T1000 (cell line): ENCODE results near the gene MOB3A.

Source experiments
- DNase-seq: peaks from one replicate; lab custom pipeline; 2025; ENCODE audit warnings: mixed read lengths; lab: John Stamatoyannopoulos, UW

MOB3A gene

DNA sequence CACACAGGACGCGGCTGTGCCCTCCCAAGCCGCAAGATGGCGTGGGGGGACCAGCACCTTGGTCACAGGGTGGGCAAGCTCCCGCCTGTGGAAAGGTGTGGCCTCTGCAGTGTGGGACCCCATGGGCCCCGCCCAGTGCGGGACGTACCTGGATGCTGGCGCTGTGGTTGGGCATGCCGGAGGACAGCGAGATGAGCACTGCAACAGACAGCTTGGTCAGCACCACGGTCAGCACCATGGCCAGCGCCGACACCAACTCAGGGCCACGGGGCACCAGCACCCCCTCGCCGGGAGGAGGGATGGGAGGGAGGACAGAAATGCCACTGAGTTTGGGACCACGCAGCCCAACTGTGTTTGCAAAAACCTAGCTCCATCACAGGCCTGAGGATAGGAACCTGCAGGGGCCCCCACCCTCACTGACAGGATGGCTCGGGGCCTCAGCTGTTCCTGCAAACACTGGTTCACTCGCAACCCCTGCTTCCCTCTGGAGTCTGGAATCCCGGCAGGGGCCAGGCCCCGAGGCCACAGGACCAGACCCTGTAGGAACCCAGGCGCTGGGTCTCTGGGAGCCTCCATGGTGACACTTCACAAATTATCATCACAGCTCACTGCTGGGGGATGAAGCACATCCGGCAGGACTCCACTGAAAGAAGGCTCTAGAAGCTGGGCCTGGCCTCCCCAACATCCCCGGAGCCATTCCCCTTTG, 27.7 kb upstream of the MOB3A start:
- DNase-seq = no peak

DNA sequence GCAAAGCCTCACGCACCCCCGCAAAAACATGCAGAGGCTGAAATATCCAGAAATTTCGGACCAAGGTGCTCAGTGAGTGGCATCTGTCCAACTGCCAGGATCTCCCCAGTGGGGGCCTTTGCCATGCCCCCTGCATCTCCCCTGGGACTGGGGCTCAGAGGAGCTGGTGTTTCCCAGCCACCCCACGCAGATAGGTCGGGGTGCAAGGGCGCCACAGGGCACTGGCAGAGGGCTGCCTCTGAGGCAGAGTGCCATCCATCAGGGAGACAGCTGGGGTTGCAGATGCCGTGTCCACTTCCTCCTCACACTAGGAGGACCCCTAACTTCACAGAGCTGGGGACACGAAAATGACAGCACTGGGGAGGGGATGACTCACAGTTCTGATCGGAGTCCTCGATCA, 26.9 kb upstream of the MOB3A start:
- no peak for DNase-seq

DNA sequence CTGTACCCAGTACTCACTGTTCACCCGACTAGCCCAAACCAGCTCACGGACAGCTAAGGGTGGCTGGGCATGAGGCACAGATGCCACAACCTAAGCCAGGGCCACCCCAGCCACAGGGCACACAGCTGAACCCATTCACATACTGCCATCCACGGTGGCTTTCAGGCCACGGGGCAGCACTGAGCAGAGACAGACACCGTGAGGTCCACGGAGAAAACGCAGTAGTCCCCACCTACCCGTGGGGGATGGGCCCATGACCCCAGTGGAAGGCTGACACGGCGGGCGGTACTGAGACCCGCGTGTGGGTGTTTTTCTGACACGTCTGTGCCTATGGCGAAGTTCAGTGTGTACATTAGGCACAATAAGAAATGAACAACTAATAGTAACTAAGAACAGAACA, 26.1 kb upstream of the MOB3A start:
- no peak for DNase-seq

DNA sequence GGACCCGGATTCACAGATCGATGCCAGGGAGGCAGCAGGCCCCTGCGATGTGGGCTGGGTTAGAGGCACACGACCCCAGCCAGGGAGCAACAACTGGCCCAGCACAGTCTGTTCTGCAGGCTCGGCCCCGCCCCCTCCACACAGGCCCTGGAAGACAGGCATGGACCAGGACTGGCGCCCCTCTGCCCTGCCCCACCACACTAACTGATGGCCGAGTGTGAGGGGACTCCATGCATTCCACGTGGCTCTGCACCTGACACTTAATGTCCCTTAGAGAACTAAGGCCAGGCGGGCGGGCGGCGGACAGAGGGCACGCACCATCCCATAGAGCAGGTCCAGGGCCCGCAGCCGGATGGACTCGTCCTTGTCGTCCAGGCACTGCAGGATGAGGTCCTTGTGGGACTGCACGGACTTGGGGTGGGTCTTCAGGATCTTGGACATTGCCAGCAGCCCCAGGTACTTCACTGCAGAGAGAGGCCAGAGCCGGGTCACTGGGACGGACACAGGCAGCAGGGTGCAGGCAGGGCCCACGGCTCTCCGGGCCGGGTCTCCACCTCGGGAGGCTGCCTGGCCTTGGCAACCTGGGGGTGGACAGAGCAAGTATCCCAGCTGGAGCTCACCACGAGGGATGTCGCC, 25.4 kb upstream of the MOB3A start:
- no peak for DNase-seq

DNA sequence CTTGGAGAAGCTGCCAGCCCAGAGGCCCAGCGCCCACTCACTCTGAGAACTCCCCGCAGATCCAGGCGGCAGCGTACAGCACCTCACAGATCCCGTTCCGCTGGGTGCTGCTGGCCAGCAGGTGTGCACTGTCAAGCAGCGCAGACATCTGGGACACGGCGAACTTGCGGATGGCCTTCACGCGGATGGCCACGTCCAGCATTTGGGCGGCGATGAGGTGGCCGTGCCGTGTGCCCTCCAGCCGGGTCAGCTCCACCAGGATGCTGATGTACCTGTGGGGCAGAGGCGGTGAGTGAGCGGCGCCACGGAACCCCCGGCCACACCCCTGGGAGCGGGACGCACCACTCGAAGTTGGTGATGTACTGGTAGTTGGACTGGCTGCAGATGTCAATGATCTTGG, 24.7 kb upstream of the MOB3A start:
- DNase-seq = no peak

DNA sequence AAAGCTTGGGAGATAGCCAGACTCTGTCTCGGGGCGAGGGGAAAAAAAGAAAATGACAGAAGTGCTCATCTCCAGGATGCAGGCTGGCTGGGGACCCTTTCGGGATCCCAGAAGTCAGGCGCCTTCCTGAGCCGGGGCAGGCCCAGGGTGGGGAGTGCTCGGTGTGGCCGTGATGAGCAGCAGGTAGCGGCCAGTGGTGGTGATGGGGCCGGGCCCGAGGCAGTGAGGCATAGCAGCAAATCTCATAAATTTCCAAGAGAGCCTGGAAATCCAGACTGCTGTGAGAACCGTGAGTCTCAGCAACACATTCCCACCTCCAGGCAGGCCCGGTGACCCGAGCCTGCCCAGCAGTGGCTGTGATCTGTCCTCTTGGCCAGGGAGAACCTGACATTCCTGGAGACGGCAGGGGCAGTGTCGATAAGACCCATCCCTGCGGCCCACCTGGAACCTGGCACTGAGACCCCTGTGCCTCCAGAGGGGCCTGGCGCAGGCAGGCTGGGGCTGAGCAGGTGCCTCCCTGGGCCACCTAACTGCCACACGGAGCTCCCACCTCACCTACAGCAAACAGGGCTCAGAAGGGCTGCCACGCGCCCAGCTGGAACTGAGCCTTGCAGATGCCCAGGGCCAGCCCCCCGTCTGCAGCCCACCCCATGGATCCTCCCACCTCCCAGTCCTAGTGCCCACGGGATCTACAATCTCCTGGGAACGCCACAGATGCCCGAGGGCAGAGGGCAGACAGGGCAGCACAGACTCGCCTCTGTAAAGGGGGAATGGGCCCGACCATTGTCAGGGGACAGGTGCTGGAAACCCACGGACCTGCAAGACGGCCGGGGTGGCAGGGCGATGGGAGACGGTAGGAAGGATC, 24.0 kb upstream of the MOB3A start:
- no peak for DNase-seq

DNA sequence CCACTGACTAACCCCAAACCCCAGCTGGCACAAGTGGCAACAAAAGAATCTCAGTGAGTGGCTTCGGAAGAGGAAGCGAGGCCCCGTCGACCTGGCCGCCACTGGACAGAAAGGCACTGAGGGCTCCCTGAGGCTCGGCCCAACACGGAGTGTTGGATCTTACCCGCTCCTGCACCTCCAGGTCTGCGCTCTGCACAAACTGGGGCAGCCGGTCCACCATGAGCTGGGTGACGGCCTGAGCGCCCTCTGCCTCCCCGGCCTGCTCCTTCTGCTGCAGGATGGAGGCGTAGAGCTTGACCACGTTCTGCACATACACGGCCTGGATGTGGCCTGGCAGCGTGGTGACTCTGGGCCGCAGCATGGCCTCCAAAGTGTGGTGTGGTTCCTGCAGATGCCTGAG, 22.3 kb upstream of the MOB3A start:
- DNase-seq = no peak

DNA sequence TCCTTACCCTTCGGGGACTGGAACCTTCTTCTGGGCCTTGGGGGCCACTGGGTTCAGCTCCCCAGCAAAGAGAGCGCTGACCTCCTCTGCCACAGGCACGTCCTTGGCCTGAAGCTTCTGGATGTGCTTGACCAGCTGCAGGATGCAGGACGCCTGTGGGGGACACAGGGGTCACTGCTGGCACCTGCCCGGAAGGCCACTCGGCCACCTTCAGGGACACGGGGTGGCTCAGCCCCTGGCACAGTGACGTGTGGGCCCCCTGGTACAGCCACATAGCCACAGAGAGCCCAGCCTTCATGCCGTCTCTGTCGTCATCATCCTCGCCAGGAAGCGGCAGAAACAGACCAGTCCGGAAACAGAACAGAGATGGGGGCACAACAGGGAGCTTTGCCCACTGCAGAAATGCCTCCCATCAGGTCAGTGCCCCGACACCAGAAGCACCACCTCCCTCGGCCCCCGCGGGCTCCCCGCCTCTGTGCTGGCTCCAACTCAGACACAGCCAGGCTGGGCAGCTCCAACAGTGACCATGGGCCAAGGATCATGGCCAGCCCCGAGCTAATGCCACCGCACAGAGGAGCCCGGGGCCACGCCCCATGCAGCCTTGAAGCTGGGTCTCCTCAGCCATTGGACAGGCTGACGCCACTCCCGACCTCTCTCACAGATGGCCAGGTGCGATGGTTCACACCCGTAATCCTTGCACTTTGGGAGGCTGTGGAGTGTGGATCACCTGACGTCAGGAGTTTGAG, 21.3 kb upstream of the MOB3A start:
- no peak for DNase-seq

DNA sequence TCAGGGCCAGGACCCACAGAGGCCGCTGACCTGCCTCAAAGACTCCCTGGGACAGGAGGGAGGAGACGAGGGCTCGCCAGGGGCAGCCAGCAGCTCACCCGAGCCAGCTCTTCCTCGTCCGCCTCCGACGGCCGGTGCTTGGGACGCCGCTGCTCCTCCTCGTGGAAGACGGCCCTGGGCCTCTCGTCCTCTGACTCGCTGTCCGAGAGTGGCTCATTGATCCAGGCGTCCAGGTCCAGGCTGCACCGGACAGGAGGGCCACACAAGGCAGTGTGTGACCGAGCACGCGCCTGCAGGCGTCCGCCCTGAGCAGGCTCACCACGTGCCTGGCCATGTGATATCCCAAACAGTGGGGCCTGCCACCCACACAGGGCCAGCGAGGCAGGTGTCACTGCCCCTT, 20.4 kb upstream of the MOB3A start:
- no peak for DNase-seq

DNA sequence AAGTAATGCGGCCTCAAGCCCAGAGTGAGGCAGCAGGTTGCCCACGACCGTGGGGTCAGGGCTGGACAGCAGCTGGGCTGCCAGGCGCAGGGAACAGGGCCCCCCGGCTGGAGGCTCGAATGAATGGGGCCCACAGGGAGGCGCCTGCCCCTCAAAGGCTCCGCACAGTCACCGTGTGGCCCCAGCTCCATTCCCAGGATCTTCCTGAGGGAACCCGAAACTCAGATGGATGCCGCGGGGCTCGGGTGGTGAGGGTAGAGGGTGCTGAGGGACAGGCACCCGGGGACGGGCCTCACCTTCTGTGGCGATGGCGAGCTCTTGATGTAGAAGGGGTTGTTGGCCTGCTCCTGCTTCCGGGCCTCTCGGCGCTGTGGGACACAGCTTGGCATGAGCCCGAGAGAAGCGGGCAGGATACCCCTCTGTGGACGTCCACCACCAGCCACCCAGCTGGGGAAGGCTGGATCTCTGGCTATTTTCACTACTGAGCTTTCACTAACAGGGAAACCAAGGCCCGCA, 19.8 kb upstream of the MOB3A start:
- DNase-seq = no peak

DNA sequence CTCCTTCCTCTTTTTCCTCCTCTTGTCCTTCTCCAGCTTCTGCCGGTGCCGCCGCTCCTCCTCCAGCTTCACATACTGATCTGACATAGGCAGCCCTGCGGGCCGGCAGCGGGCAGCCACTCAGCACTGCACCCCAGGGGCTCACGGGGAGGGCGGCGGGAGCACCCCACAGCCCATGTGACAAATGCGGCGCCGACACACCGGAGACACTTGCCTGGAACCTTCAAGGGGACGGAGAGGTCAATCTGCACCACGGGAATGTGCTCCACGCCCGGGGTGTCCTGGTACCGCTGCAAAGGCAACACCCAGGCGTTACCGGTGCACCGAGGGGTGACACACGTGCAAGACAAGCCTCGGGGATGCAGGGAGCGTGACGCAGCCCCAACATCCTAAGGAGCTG, 19.2 kb upstream of the MOB3A start:
- no peak for DNase-seq

DNA sequence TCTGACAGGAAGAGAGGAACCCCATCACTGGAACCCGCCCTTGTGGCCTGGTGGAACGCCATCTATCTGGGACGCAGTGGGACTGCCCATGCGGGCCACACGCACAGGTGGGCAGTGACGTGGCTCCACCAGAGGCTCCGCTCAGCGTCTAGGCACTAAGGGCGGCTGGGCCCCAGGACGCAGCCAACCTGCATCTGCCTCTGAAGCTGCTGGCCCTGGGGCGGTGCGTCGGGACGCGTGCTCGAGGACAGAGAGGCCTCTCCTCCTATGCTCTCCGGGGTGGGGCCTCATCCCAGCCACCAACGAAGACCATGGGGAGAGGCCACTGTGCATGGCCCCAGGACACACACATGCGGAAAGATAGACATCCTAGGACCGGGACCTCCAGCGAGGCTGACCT, 18.7 kb upstream of the MOB3A start:
- DNase-seq = no peak

DNA sequence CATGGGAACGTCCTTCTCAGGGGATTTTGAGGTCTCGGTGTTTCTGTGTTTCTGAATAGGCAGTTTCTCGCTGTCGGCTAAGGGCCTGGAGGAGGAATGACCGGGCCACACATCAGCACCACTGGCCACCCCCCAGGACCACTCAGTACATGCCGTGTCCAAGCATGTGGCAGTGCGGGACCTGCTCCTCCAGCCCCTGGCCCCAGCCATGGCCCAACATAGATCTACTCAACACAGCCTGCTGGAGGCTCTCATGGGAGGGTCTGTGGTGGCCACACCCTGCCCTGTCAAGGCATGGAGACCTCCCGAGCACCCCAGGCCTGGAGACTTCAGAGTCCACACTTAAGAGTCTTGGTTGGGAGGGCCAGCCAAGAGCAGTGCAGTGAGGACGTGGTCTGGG, 18.1 kb upstream of the MOB3A start:
- no peak for DNase-seq

DNA sequence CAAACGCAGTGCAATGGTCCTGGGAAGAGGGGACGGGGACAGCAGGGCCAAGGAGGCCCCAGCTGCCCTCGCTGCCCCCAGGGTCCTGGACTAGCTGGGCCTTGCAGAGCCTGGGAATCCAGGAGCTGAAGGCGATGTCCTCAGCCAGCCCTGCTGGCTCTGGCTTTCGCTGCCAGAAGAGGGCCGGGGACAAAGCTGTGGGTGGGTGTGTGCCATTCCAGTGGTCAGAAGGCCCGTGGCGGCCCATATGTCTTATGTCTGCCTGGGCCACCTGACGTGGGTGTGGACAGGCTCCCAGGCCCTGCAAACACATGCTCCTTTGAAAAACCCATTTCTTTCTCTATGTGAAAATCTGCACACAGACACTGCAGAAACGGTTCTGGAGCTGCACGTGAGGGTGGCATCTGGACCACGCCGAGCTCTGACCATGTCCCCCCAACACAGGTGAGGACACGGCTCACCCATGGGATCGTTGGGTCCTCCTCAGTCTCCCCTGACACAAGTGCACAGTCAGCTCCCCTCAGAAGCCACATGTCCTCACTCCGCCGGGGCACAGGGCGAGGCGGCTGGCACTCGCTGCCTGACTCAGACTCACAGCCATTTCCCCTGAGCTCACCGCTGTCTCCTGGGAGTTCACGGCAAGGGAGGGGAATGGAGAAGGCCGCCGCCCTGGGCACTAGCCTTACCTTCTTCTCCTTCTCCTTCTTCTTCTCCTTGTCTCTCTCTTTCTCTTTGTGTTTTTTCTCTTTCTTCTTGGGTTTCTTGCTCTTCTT, 17.5 kb upstream of the MOB3A start:
- DNase-seq = peak; percentile 48

DNA sequence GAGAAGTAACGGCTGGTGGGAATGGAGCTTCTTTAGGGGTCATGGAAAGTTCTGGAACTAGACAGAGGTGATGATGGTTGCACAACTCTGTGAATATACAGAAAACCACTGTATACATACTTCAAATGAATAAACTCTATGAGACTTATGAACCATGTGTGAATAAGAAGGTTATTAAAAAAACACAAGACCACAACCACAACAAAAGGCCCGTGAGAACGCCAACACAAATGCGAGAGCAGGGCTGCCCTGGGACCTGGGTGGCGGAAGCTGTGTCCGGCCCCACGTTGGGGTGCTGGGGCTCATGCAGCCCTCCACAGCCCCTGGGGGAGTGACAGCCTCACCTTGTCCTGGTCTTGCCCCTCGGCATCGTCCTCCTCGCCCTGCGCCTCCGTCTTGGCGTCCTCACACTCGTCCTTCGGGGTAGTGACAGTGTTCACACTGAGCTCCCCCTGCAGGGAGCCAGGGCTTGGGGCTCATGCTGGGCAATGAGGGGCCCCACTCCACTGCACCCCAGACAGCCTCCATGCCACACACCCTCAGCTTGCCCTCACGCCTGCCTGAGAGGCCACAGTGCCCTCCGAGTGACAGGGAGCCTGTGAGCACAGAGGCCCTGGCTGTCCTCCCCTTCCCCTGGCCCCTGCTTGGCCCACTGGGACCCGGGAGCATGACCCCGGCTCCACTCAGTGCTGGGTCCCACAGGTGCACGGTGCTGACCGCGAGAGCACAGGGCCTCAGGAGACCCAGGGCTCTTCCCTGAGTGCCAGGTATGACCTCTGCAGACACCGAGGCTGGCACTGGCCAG, 16.6 kb upstream of the MOB3A start:
- DNase-seq = no peak

DNA sequence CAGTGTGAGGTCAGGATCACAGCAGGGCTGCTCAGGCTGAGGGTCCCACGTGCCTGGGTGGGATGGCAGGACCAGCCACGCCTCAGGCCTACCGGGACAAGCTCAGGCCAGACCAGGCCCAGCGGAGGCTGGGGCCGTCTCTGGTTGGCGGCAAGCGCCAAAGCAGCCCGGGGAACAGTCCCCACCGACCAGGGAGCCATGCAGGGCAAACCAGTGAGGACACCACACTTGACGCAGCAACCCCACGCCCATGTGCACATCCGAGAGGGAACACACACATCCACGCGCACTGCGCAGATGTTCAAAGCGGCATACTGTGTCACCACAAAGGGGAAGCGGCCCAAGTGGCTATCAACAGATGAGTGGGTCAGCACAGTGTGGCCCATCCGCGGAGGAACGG, 15.8 kb upstream of the MOB3A start:
- no peak for DNase-seq

DNA sequence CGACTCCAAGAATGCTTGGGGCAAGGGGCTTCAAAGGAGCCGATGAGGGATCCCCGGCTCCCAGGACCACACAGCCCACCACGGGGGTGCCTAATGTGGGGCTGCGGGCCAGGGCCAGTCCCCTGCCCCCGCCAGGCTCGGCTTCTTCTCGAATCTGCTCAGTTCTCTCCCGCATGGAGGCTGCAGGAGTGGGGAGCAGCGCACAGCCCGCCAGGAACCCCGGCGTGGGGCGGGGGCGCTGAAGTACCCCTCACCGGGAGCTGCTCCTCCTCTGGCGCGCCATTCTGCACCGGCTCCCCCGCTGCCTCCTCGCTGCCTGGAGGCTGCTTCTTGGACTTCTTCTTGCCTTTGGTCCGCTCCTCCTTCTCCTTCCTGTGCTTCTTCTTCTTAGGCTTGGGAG, 15.3 kb upstream of the MOB3A start:
- DNase-seq = no peak

DNA sequence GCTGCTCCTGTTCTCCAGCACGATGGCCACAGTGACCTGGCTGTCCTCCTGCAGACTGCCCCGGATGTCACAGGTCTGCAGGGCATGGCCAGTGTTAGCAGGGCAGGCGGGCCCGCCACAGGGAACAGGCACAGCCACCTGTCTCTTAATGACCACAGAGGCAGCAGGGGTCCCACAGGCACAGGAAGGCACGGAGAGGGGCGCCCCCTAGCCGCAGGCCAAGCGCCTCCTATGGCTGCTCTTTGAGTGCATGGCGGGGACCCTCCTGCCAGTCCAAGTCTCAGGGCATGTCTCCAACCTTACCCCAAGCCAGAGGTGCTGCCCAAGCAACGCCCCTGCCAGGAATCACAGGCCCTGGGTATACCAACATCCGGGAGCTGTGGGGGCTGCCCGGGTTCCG, 14.7 kb upstream of the MOB3A start:
- no peak for DNase-seq

DNA sequence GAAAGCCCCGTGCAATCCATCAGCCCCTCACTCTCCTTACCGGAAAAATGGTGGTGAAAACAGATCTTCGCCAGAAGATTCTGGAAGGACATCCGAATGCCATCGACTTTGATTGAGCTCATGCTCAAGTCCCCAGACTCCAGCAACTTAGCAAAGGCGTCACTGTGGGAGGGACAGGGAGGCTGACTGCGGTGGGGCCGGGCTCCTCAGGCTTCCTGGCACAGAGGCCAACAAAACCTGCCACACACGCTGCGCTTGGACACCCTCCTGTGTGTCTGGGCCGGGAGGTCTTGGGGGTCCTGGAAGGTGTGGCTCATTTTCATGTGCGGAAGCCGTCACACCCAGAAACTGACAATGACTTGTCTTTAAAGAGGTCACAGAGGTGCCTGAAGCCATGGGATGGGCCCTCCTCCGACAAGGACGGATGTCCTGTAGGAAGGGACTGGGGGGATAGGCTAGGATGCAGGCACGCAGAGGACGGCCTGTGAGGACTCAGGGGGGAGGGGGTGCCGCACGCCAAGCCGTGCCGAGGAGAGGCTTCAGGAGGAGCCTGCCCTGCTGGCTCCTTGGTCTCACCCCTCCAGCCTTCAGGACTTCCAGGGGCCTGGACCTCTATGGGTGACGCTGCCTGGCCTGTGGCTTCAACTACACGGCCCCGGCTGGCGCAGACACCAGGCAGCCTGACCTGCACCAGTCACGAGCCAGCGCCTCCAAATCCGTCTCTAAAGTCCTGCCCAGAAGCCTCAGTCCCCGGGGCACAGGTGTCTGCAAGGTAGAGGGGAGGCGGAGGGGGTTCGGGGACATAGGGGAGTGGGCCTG, 13.1 kb upstream of the MOB3A start:
- no peak for DNase-seq
